HG03108 (cell line): ENCODE measurements around the gene DDX23.
A peak's percentile ranks its signal among the peaks of the same experiment; 100 is the strongest.
"Not testable (repeated sequence)": the region's sequence is repeated elsewhere in the genome, so short reads cannot be mapped to it uniquely, and the experiment has no call there.

Experiments
- ATAC-seq: cut with Tn5 transposase; IDR thresholded peaks from one replicate; pipeline ENCODE4 v1.9.1; 2021; ENCODE audit warnings: moderate library complexity; ENCODE audit not compliant: unreplicated experiment

DDX23 gene

DNA sequence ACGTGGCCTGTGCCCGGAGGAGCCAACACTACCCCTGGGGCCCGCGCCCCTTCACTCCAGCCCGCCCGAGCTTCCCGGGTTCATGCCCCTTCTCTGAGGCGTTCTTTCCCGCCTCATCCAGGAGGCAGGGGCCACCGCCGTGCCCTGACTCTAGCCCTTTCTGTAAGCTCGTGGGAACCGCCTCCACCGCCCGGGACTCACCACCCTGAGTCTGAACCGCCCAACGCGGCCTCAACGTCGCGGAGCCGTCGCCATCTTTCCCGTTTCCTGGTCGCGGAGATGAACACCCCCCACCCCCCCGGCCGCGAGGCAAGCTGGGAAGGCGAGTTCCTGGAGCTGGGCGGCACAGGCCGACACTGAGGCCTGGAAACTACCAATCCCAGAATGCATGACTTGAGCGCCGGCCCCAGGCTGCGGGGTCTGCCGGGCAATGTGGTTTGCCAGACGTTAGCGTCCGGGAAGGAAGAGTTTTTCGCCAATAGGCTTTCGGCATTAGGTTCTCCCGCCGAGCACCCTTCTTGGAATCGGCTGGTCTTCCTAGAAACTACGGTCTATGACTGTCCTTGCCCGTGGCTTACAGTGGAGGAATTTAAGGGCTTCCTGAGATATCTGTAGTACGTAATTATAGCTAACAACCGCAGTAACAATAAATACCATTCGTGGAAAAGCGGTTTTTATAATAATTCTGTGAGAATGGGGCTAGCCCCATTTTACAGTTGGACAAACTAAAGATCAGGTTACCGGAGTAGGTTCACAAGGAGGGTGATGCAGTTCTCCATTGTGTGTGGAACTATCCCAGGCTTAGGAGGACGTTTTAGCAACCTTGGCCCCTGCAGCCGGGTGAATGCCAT, at the start of gene DDX23:
Gene DDX23 (minus strand): TSS at position 281 of the 851 bp plus-strand sequence. CDS start 6,381 bp downstream, outside the sequence.
- ATAC-seq: peak; percentile 96

DNA sequence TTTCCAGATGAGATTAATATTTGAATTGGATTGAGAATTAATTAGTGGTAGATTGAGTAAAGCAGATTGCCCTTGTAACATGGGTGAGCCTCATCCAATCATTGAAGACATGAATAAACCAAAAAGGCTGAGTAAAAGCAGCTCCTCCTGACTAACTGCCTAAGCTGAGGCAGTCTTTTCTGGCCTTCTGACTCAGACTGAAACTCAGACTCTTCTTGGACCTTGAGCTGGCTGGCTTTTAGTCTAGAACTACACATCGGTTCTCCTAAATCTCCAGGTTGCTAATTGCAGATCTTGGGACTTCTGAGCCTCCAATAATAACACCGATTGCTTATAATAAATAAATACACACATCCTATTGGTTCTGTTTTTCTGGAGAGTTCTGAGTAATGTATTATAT, 49.3 kb upstream of the DDX23 start:
- ATAC-seq: no peak

DNA sequence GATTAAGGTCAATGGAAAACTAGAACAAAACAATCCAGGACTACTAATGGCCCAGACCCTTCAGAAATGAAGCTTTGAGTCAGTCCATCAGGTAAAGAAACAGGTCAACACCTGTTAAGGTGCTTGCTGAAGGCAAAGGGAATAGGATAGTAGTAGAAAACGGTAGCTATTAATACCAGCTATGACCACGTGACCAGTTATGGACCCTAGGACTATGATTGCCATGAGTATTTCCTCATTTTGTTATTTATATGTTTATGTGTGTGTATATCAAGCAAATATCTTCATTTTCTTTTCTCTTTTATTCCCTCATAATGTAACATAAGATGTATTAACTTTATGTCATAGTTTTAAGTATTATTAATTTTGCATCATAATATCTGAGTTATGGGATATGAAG, 47.7 kb upstream of the DDX23 start:
- no peak for ATAC-seq

DNA sequence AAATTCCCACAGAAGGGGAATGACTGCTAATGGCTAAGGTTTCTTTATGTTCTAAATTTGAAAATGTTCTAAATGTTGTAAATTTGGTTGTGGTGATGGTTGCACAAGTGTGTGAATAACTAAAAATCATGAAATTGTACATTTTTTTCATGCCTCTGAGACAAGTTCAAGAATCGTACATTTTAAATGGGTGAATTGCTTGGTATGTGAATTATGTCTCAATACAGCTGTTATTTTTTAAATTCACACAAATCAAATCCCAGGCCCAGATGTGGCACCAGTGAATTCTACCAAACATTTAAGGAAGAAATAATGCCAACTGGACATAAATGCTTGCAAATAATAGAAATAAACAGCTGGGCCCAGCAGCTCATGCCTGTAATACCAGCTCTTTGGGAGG, 42.3 kb upstream of the DDX23 start:
- no peak for ATAC-seq

DNA sequence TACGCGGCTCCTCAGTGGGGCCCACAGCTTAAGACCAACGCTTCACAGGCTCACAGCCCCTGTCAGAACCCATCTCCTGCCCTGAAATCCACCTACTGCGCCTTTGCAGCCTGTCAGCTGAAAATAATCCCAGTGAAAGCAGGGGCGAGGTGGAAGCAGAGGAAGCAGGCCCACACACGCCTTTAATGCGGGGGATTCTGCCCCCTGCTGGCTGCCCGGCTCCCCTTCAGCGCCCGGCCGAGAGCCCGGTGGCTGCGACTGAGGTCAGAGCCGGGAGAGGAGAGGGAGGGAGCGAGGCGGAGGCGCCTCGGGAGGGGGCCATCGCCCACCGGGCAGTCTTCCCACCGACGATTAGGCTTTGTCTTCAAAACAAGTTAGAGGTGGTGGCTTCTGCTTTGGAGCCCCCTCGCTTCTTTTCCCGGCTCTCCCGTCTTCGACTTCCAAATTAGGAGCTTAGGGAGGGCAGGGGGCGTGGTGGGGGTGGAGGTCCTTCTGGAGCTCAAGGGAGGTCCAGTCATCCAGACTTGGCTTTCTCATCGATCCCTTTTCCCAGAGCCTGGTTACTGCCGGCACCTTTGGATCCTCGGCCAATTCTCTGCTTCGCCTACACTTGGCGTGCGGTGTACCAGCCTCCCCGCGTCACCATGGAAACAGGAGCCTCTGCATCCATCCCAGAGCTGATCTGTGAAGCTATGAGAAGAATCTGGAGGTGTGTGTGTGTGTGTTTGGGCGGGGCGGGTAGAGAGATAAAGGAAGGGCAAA, 38.9 kb upstream of the DDX23 start:
- peak; percentile 70 for ATAC-seq

DNA sequence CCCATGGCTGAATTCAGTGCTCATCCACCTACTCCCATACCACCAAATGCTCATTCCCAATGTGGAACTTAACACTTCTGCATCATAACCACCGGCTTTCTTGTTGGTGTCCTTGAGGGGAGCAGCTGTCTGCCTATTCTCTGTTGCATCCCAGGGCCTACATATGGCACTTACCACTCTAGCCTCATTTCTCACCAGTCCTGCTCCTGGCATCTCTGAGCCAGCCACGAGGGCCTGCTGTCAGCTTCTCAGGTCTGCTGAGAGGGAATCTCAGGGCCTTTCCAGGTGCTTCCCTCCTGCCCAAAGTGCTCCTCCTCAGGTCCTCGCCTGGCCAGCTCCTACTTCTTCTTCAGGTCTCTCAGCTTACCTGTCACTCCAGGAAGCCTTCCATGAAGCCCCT, 37.7 kb upstream of the DDX23 start:
- no peak for ATAC-seq

DNA sequence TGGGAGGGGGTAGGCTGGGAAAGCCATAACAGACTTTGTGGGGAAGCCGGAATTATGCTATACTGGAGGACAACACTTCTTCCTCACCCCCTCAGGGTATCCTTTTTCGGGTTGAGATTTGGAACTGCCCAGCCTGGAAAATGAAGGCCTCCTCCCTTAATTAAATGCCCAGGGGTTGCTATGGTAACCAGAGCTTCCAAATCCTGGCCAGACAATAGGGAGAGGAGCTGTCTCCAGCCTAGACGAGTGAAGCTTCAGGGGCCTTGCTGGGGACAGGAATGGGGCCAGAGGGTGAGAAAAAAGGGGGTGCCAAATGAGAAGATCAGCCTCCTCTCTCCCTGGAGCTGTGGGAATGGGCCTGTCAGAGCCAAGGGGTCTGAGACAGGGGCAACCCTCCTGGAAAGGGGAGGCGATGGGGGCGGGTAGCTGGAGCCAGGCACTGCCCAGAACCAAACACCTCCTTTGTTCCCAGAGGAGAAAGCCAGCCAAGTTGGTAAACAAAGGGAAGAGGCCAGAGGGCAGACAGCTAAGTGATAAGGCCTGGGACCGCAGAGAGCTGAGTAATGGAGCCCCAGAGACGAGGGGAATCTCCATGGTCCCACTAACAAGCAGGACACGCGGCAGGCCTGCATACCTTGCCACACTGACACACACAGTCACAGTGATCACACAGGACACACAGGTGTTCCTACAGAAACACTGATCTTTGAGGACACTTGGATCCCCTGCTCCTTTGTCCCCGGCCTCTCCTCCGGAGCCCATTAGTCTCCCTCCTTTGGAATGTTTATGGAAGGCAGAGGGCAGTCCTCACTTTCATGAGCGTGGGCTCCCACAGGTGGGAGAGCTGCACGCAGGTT, 31.6 kb upstream of the DDX23 start:
- no peak for ATAC-seq

DNA sequence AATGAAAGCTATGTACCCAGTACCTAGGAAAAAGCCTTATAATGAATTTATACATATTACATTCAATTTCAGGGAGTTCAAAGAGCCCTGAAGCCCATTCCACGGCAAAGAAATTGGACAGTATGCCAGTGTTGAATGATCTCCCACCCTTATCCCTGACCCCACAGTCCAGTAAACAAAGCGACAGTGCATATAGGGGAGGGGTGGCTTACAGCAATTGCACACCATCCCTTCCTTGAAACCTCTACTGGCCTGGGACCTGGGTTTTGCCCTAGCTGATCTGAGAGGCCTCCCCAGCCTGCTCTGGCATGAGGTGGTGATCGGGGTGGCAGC, 31.0 kb upstream of the DDX23 start:
- ATAC-seq: no peak

DNA sequence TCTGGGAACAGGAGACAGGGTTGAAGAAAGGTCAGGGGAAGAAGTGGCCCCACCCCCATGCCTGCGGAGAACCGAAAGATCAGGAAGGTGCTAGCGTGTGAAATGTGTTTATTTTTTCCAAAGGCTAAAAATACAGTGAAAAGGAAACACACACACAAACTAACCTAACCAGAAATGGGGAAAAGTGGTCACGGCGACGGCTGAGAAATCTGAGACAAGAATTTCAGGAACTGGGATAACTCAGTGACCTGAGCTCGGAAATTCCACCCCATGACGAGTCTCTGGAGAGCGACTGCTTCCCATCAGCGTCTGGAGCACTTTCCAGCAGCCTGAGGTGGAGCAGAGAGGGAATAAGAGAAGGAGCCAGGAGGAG, 30.3 kb upstream of the DDX23 start:
- no peak for ATAC-seq

DNA sequence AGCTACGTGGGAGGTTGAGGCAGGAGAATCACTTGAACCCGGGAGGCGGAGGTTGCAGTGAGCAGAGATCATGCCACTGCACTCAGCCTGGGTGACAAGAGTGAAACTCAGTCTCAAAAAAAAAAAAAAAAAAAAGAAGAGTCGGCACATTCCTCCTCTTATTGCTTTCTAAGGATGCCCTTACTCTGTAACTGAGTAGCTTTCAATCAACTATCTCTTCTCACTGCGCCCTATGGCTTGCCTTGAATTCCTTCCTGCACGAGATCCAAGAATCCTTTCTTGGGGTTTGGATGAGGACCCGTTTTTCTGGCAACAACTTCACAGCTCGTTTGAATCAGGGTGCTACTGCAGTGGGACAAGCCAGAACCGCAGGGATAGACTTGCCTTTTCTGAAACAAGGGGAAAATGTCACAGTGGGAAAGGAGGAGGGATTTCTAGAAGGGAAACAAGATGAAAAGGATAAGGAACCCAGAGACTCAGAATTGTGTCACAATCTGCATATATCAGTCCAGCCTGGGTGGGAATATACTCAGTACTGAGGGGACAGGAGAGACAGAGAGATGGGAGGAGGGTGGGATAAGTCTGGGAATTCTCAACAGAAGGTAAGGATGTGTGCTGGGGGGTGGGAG, 29.8 kb upstream of the DDX23 start:
- no peak for ATAC-seq

DNA sequence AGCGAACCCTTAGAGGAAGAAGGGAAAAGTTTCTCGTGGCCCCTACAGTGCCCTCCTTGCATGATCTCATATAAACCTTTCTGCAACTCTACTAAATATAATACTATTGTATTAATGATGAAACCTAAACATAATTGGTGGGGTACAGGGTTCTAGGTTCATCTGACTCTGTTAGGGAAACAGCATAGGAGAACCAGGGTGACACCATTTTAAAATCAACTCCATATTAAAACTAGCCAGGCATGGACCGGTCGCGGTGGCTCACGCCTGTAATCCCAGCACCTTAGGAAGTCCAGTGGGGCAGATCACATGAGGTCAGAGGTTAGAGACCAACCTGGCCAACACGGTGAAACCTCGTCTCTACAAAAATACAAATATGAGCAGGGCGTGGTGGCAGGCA, 28.7 kb upstream of the DDX23 start:
- ATAC-seq: no peak

DNA sequence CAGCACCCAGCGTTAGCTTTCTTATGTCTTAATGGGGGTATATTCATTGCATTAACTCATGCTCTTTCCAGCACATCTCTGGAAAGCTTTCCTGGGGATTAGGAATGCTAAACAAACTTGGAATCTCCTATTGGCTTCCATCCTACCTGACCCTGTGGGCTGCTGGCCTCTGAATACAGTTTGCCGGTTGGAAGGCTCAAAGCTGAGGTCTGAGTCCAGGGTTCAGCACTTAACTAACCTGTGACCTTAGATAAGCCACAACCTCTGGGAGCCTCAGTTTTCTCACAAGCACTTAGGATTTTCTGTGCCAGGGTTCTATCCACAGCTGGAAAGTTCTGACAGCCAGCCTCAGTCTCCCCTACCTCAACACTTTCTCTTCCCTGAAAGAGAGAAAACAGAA, 26.6 kb upstream of the DDX23 start:
- ATAC-seq: no peak

DNA sequence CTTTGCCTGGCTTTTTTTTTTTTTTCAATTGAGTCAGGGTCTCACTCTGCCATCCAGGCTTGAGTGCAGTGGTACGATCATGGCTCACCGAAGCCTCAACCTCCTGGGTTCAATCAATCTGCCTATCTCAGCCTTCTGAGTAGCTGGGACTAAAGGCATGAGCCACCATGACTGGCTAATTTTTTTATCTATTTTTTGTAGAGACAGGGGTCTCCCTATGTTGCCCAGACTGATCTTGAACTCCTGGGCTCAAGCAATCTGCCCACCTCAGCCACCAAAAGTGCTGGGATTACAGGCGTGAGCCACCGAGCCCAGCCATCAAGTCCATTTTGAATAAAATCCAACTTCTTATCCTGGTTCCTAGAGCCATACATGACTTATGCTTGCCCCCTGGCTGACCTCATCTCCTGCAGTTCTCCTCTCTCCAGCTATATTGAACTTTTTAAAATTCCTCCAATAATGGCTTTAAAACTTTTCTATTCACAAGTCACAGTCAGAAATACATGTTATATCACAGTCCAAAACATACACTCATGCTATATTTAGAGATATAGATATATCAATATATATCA, 24.1 kb upstream of the DDX23 start:
- no peak for ATAC-seq

DNA sequence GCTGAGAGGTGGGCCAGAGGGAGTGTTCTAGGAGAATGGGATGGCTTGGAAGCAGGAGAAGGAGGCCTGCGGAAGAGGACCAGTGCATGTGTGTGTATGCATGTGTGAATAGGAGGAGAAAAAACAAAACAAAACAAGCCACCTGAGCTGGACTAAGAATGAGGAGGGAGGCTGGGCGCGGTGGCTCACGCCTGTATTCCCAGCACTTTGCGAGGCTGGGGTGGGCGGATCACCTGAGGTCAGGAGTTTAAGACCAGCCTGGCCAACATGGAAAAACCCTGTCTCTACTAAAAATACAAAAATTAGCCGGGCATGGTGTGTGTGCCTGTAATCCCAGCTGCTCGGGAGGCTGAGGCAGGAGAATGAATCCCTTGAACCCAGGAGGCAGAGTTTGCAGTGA, 21.6 kb upstream of the DDX23 start:
- not testable (repeated sequence) for ATAC-seq

DNA sequence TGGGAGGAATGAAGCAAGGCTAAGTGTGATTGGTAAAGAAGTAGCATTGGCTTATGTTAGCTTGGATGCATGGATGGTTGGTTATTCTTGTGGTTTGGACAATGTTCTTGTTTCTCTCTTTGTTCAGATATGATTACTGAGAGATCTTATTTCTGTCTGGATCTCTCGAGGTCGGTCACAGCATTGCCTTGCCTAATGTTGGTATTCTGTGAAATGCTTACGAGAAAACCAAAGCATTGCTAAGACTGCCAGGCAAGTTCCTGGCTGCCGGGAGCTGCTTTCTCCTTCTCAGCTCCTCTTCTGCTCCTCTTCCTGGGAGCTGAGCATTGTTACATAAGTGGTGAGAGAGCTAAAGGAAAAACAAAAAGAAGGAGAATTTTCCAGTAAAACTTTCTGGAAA, 21.1 kb upstream of the DDX23 start:
- ATAC-seq: no peak

DNA sequence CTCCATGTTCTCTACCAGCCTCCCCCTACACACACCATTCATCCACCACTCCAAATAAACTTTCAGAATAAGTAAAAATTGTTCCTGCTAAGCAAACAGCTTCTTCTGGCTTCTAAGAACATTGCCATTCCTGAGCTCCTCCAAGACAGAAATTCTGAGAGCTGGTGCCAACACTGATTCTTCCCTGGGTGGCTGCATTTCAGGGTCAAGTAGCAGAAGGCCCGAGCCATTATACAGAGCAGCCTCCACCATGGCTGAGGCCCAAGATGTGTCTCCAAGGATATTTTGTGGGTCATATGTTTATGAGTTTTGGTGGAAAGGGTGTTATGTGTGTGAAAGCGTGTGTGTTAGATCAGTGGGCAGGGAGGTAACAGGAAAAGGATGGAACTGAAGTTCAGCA, 17.2 kb upstream of the DDX23 start:
- ATAC-seq: no peak

DNA sequence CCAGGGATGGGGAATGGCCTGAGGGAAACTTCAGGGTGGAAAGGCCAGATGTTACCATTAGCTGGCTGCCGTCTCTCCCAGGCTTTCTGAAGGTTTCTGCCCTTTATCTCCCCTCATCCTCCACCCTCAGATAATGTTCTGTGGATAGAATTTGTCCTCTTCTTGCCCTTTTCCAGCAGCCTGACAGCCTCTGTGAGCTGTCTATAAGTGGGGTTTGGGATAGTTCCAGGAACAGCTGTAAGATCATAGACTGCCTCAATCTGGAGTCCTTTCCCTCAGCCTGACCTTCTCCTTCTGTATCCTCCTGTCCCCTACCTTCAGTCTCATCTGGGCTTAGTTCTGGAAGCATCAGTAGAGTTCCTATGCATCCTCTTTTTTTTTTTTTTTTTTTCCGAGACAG, 16.5 kb upstream of the DDX23 start:
- no peak for ATAC-seq

DNA sequence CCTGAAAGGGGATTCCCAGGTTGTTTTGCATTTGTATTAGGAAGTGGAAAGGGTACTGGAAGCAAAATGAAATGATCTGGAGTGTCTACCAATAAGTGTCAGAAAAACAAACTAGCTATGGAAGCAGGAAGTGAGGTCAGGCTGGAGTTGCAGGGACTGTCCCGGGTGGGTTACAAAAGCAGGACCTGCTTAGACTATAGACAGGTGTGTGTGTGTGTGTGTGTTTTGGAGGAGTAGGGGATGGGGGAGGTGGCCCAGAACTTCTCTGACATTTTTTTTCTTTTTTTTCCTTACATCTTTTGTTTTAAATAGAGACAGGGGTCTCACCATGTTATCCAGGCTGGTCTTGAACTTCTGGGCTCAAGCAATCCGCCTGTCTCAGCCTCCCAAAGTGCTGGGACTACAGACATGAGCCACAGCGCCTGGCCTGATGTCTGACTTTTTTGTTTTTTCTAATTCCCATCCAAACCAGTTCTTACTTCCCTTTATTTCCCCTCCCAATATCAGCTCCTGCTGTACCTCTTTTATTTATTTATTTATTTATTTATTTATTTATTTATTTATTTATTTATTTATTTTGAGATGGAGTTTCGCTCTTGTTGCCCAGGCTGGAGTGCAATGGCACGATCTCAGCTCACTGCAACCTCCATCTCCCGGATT, 14.2 kb upstream of the DDX23 start:
- ATAC-seq: no peak

DNA sequence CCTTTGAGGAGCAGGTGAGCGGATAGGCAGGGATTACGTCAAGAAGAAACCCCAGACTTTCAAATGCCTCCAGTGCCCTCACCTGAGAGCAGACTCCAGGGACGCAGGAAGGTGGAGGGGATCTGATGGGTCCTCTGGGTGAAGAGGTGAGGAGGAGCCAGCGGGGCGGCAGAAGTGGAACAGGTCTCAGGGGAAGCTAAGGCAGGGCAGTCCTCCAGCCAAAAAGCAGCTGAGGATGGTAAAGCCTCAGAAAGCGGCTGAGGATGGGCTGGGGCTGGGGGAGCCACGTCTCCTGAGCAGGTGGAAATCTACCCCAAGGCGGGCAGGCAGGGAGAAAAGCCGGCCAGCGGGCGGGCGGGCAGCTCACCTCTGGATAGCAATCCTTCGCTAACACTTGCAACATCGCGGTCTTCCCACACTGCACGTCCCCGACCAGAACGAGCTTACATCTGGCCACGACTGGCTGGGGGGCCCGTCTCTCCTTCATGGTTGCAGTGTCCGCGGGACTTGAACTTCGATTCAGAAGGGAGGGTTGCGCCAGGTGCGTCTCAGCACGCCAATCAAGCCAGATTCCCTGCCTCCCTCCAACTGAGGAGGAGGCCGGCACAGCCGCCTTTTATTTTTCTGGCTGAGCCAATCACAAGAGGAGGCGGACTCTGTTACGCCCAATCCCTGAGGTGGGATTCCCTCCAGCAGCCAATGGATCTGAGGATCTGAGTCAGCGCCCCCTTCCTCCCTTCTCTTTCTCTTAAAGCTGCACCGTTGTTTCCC, 13.5 kb upstream of the DDX23 start, which contains the start of gene RND1:
Gene RND1 (minus strand): TSS at position 590 of the 771 bp plus-strand sequence. CDS start 103 bp downstream, at position 487.
- ATAC-seq: peak; percentile 93
